Measurements from ENCODE around the gene DNAH7. TPM values are rescaled to one million over a fixed set of nuclear protein-coding genes. Genes with fewer than 3 reads are reported as not detected.

Gene DNAH7
- total and polyA plus RNA-seq, 9 donors: 0.30 to 27.3 (median 1.6) TPM

DNA sequence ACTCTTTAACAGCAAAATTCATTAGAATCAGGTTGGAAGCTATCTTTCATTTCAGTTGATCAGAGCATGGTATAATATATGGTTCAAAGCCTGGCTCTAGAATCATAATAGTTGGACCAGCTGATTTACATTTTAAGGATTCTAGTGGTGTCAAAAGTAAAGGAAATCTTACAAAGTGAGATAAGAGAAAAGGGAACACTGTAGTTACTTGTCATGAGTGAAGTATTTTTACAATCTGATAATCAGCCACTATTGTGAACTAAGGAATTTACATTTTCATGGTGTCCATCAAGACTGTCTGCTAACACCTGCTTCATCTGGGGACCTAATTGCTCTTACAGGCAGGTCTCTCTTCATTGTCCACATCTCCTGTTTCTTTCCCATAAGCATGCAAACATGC is 250.5 kb downstream of the DNAH7 start:
- H3K4me1 ChIP-seq (ENCODE audit: insufficient read depth): no peaks in the 10 kb centered on the region
- H3K4me3 ChIP-seq: no peak overlapping the region
- no peak overlapping the region for H3K27ac ChIP-seq
- H3K9me3 ChIP-seq: no peaks in the 10 kb centered on the region
- intact Hi-C loops (cut with DNase I): no loop called here
- H3K36me3 ChIP-seq: no peaks in the 10 kb centered on the region
- TF ChIP-seq POLR2A (IDR thresholded peaks at IDR 0.05): no peak
- no peak for TF ChIP-seq EP300 (IDR thresholded peaks at IDR 0.05)
- TF ChIP-seq, protein P1, sequence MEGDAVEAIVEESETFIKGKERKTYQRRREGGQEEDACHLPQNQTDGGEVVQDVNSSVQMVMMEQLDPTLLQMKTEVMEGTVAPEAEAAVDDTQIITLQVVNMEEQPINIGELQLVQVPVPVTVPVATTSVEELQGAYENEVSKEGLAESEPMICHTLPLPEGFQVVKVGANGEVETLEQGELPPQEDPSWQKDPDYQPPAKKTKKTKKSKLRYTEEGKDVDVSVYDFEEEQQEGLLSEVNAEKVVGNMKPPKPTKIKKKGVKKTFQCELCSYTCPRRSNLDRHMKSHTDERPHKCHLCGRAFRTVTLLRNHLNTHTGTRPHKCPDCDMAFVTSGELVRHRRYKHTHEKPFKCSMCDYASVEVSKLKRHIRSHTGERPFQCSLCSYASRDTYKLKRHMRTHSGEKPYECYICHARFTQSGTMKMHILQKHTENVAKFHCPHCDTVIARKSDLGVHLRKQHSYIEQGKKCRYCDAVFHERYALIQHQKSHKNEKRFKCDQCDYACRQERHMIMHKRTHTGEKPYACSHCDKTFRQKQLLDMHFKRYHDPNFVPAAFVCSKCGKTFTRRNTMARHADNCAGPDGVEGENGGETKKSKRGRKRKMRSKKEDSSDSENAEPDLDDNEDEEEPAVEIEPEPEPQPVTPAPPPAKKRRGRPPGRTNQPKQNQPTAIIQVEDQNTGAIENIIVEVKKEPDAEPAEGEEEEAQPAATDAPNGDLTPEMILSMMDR (IDR thresholded peaks at IDR 0.05): no peak
- H3K27me3 ChIP-seq: no peaks in the 10 kb centered on the region
- DNase-seq: no peak

DNA sequence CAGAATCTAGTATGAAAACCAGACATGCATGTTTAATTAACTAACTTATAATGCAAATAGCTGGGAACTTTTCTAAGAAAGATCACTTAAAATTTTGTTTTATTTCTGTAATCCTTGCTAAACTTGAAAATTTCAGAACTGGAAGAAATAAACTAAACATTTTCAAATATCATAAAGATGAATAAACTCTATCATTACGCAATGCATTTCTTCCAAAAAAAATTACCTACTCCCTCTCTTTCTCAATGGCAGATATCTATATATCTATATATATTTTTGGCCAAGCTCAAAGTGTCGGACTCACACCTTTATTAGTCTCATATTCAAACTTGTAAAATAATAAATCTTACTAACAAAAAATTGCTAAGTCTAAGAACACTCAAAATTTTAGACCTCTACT is 253.6 kb downstream of the DNAH7 start:
- Histone ChIP-seq H3K4me1 (ENCODE audit: insufficient read depth) (no peaks in the 10 kb centered on the region), H3K27me3 (no peaks in the 10 kb centered on the region), H3K4me3 (no peak overlapping the region), H3K27ac (no peak overlapping the region), H3K36me3 (no peaks in the 10 kb centered on the region), H3K9me3 (no peaks in the 10 kb centered on the region)
- 97 to 99% (median 97%) methylated on average over 2 of the region's 2 CpGs for WGBS, 3 donors
- no peak for DNase-seq
- intact Hi-C loops (cut with DNase I): no loop called here
- no peak for TF ChIP-seq POLR2A (IDR thresholded peaks at IDR 0.05)
- TF ChIP-seq, protein P1 (IDR thresholded peaks at IDR 0.05): no peak
- no peak for TF ChIP-seq EP300 (IDR thresholded peaks at IDR 0.05)

DNA sequence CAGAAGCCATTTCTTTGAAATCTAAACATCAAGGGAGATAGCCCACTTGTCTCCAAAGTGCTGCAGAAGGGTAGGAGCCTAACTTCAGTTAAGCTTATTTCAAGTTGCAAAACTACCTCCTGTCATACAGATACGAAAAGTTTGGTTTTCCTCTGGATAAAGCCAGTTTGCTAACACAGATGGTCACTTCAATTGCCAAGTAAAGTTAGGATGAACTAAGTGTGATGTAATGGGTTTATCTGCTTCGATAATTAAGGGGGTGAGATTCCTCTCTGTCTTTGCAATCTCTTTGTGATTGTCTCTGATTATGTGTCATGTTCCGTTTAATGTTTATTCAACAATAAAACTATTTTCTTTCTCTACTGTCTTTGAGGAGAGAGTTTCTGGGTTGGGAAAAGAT is 255.2 kb downstream of the DNAH7 start:
- 10 to 24% (median 14%) methylated on average over 3 of the region's 3 CpGs for WGBS, 3 donors

DNA sequence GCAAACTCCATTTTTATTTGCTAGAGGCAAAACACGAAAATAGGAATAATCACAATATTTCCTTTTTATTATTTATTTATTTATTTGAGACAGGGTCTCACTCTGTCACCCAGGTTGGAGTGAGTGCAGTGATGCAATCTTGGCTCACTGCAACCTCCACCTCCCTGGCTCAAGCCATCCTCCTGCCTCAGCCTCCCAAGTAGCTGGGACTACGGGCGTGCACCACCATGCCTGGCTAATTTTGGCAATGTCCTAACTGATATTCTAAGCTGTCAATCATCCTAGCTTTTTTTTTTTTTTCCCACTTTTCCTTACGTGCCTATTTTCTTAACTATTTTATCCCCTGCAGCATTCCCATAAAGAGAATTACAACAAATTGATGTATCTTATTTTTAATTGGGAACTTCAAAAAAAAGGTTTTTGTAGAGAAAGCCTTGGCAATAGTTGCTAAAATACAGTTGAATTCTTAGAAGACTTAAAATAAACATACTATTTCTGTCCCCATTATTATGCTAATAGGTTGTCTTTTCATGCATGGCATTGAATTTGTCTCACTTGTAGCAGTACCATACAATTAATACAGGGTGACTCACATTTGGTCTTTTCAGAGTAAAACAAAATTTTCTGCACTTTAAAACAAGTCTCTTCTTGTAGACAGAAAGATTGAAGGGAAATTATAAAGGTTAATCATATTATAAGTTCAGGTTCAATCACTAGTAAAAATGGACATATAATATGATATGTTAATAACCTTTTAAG is 258.1 kb downstream of the DNAH7 start:
- no peaks in the 10 kb centered on the region for H3K9me3 ChIP-seq
- TF ChIP-seq, protein P1 (IDR thresholded peaks at IDR 0.05): no peak
- TF ChIP-seq POLR2A (IDR thresholded peaks at IDR 0.05): no peak
- no peak for TF ChIP-seq EP300 (IDR thresholded peaks at IDR 0.05)
- H3K4me3 ChIP-seq: no peak overlapping the region
- no peaks in the 10 kb centered on the region for H3K36me3 ChIP-seq
- H3K27ac ChIP-seq: no peak overlapping the region
- no peak for DNase-seq
- H3K27me3 ChIP-seq: no peaks in the 10 kb centered on the region
- intact Hi-C loops (cut with DNase I): no loop called here
- WGBS, 3 donors: 82 to 84% (median 83%) methylated on average over 4 of the region's 4 CpGs
- no peaks in the 10 kb centered on the region for H3K4me1 ChIP-seq (ENCODE audit: insufficient read depth)

More for the DNA sequence above, 255.2 kb downstream of the DNAH7 start:
- Histone ChIP-seq H3K4me3 (no peak overlapping the region), H3K27me3 (no peaks in the 10 kb centered on the region), H3K27ac (no peak overlapping the region), H3K9me3 (no peaks in the 10 kb centered on the region), H3K36me3 (no peaks in the 10 kb centered on the region), H3K4me1 (ENCODE audit: insufficient read depth) (no peaks in the 10 kb centered on the region)
- intact Hi-C loops (cut with DNase I): no loop called here
- TF ChIP-seq POLR2A (IDR thresholded peaks at IDR 0.05) (no peak), EP300 (IDR thresholded peaks at IDR 0.05) (no peak)
- TF ChIP-seq, protein P1 (IDR thresholded peaks at IDR 0.05): no peak
- DNase-seq: no peak

All from ovary (tissue), 9 donors.